ENCODE results near the gene PGK1.
A peak's percentile ranks its signal among the peaks of the same experiment; 100 is the strongest.

PGK1 gene

DNA sequence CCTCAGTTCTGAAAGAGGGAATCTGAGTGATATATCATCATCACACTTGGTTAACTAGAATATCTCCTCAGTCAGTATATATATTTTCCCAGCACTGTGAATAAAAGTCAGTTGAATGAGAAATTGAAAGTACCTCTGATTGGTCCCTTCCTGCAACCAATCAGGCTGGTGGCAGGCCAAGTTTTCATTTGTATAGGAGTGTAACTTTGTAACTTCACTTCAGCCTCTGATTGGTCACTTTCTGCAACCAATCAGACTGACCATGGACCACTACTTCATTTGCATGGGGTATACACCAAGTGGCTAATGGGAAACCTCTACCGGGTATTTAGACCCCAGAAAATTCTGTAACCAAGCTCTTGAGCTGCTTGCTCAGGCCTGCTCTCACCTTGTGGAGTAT, 2.0 kb upstream of the PGK1 start:
- Histone ChIP-seq H3K79me2 (ENCODE audit: low read length) (peaks cover 31% of the 10 kb centered on the region), H4K20me1 (ENCODE audit: insufficient read depth, low read length) (peaks cover 23% of the 10 kb centered on the region), H3K4me1 (ENCODE audit: low read length) (peaks cover 40% of the 10 kb centered on the region), H3K36me3 (replicated peaks; ENCODE audit: low read depth, low read length) (peaks cover 27% of the 10 kb centered on the region), H3K9me3 (ENCODE audit: insufficient read depth, low read length) (no peaks in the 10 kb centered on the region), H2AFZ (ENCODE audit: low read depth, low read length) (no peak overlapping the region; the same call in 1 of the 2 replicates), H3K4me3 (ENCODE audit: low read length) (no peak overlapping the region), H3K27ac (ENCODE audit: low read length) (no peak overlapping the region), H3K27me3 (ENCODE audit: low read depth, low read length) (no peaks in the 10 kb centered on the region), H3K9ac (ENCODE audit: low read length) (no peak overlapping the region), H3K4me2 (ENCODE audit: low read length) (0 out of 2 replicates have a peak overlapping the region, but pooled peaks have one; percentile 2)
- TF ChIP-seq CTCF (IDR thresholded peaks at IDR 0.05; ENCODE audit: low read depth, low read length) (no peak), EZH2phosphoT487 (IDR thresholded peaks at IDR 0.05; ENCODE audit: low read depth) (no peak)

GRCh38 chrX:78103001-78103622, 936 bp upstream of the PGK1 start:
- Histone ChIP-seq H3K9ac (ENCODE audit: low read length) (peak overlapping the region; percentile 74), H3K36me3 (replicated peaks; ENCODE audit: low read depth, low read length) (peaks cover 37% of the 10 kb centered on the region), H3K9me3 (ENCODE audit: insufficient read depth, low read length) (no peaks in the 10 kb centered on the region), H2AFZ (ENCODE audit: low read depth, low read length) (peak overlapping the region; percentile 78), H3K79me2 (ENCODE audit: low read length) (peaks cover 41% of the 10 kb centered on the region), H3K27ac (ENCODE audit: low read length) (peak overlapping the region; percentile 81), H3K27me3 (ENCODE audit: low read depth, low read length) (no peaks in the 10 kb centered on the region), H3K4me2 (ENCODE audit: low read length) (peak overlapping the region; percentile 84), H3K4me3 (ENCODE audit: low read length) (peak overlapping the region; percentile 78), H3K4me1 (ENCODE audit: low read length) (peaks cover 49% of the 10 kb centered on the region), H4K20me1 (ENCODE audit: insufficient read depth, low read length) (peaks cover 33% of the 10 kb centered on the region)
- TF ChIP-seq CTCF (IDR thresholded peaks at IDR 0.05; ENCODE audit: low read depth, low read length) = no peak

DNA sequence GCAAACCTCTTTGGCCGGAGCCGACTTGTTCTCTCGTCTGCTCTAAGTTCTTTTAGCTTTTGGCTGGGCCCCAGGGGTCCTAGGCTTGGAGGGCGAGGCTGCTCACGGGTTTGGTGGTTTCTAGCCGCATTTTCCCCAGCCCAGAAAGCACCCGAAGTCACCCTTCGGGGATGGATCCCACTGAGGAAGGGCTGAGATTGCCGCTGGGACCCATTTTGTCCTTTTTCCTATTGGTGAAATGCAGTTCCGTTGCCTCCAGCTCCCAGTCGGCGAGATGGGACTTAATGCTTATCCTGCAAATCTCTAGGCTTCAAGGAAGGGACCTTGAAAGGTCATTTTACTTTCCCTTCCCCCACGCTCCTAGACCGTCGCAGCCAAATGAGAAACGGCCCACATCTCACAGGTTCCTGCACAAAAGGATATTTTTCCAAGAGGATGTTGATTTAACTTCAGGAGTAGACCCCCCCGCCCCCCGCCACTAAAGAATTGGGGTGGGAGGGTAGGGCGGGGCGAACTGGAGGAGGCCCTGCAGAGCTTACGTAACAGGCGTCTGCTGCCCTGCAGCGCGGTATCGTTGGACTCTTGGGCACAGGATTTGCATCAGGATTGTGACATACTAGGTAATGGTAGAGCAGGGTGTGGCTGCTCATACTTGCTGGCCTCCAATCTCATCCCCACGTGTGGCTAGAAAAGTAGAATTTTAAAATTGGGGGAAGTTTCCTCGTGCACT, 564 bp downstream of the PGK1 start:
- peaks cover 58% of the 10 kb centered on the region for H3K4me1 ChIP-seq (ENCODE audit: low read length)
- H3K4me3 ChIP-seq (ENCODE audit: low read length) = peak overlapping the region; percentile 99
- H3K27me3 ChIP-seq (ENCODE audit: low read depth, low read length) = no peaks in the 10 kb centered on the region
- no peak overlapping the region for H2AFZ ChIP-seq (ENCODE audit: low read depth, low read length)
- H3K36me3 ChIP-seq (replicated peaks; ENCODE audit: low read depth, low read length) = peaks cover 52% of the 10 kb centered on the region
- H3K9ac ChIP-seq (ENCODE audit: low read length) = peak overlapping the region; percentile 99
- peak overlapping the region; percentile 73 for H3K27ac ChIP-seq (ENCODE audit: low read length)
- H4K20me1 ChIP-seq (ENCODE audit: insufficient read depth, low read length) = peaks cover 48% of the 10 kb centered on the region
- peaks cover 56% of the 10 kb centered on the region for H3K79me2 ChIP-seq (ENCODE audit: low read length)
- TF ChIP-seq CTCF (IDR thresholded peaks at IDR 0.05; ENCODE audit: low read depth, low read length) (no peak), EZH2phosphoT487 (IDR thresholded peaks at IDR 0.05; ENCODE audit: low read depth) (no peak)
- no peaks in the 10 kb centered on the region for H3K9me3 ChIP-seq (ENCODE audit: insufficient read depth, low read length)
- peak overlapping the region; percentile 89 for H3K4me2 ChIP-seq (ENCODE audit: low read length)

GRCh38 chrX:78105944-78106650, 2.0 kb downstream of the PGK1 start:
- H3K4me2 ChIP-seq (ENCODE audit: low read length) = peak overlapping the region; percentile 89
- H2AFZ ChIP-seq (ENCODE audit: low read depth, low read length) = no peak overlapping the region
- peaks cover 70% of the 10 kb centered on the region for H3K79me2 ChIP-seq (ENCODE audit: low read length)
- H3K36me3 ChIP-seq (replicated peaks; ENCODE audit: low read depth, low read length) = peaks cover 58% of the 10 kb centered on the region
- peaks cover 61% of the 10 kb centered on the region for H4K20me1 ChIP-seq (ENCODE audit: insufficient read depth, low read length)
- H3K9me3 ChIP-seq (ENCODE audit: insufficient read depth, low read length) = no peaks in the 10 kb centered on the region
- no peak for TF ChIP-seq EZH2phosphoT487 (IDR thresholded peaks at IDR 0.05; ENCODE audit: low read depth)
- H3K4me3 ChIP-seq (ENCODE audit: low read length) = peak overlapping the region; percentile 99
- H3K27ac ChIP-seq (ENCODE audit: low read length) = peak overlapping the region; percentile 24; the same call in 1 of the 2 replicates
- peak overlapping the region; percentile 99 for H3K9ac ChIP-seq (ENCODE audit: low read length)
- H3K27me3 ChIP-seq (ENCODE audit: low read depth, low read length) = no peaks in the 10 kb centered on the region
- peaks cover 58% of the 10 kb centered on the region for H3K4me1 ChIP-seq (ENCODE audit: low read length)

Measured in OCI-LY3 (cell line).